Stimulated activated naive CD8-positive, alpha-beta T cell treated with anti-CD3 and anti-CD28 coated beads, Interleukin-15, Interleukin-2, amounts not matched to agents 100 ng/mL and 50 ng/mL, for 24 hours (primary cell): Measurements from ENCODE around the gene CDK15.
A peak's percentile ranks its signal among the peaks of the same experiment; 100 is the strongest.

Source experiments
- H3K27ac Mint-ChIP-seq: one replicate; pipeline ENCODE4 v1.8.0; 2021; ENCODE audit warnings: mild to moderate bottlenecking, mixed read lengths
- H3K27me3 Mint-ChIP-seq: one replicate; pipeline ENCODE4 v1.8.0; 2021; ENCODE audit warnings: mixed read lengths
- H3K36me3 Mint-ChIP-seq: one replicate; pipeline ENCODE4 v1.8.0; 2021; ENCODE audit warnings: low read depth, mixed read lengths
- H3K4me1 Mint-ChIP-seq: one replicate; pipeline ENCODE4 v1.8.0; 2021; ENCODE audit warnings: low read depth, mixed read lengths
- H3K4me3 Mint-ChIP-seq: one replicate; pipeline ENCODE4 v1.8.0; 2021; ENCODE audit warnings: mild to moderate bottlenecking, mixed read lengths
- H3K9me3 Mint-ChIP-seq: one replicate; pipeline ENCODE4 v1.8.0; 2021; ENCODE audit warnings: mixed read lengths

The CDK15 gene

GRCh38 chr2:201886504-201886903, 80.2 kb downstream of the CDK15 start:
- Mint-ChIP-seq H3K4me1 (peaks cover 9% of the 10 kb centered on the region), H3K9me3 (no peaks in the 10 kb centered on the region), H3K36me3 (no peaks in the 10 kb centered on the region), H3K27me3 (peaks cover 70% of the 10 kb centered on the region), H3K4me3 (no peak overlapping the region), H3K27ac (no peak overlapping the region)

- H3K27me3 Mint-ChIP-seq: peaks cover 58% of the 10 kb centered on the region
- H3K27ac Mint-ChIP-seq: no peak overlapping the region
- no peaks in the 10 kb centered on the region for H3K36me3 Mint-ChIP-seq
- H3K4me3 Mint-ChIP-seq: no peak overlapping the region
- H3K4me1 Mint-ChIP-seq: no peaks in the 10 kb centered on the region
- no peaks in the 10 kb centered on the region for H3K9me3 Mint-ChIP-seq
These were observed 81.6 kb downstream of the CDK15 start for GRCh38 chr2:201887773-201888425.

DNA sequence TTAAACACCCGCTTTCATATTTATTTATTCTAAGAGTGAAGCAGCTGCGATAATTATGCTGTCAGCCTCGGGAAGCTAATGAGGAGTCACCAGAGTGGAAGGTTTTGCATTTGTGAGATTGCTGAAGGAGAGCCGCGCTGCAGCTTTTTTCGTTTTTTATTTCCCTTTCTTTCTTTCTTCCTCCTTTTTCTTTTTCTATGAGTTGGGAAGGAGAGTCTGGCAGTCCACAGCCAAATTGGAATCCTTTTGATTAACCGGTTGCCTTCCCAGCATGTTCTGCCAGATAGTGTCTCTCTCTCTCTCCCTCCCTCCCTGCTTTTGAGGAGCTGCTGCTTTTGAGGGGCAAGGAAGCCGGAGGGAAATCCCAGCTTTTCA, 82.1 kb downstream of the CDK15 start:
- no peaks in the 10 kb centered on the region for H3K36me3 Mint-ChIP-seq
- no peaks in the 10 kb centered on the region for H3K4me1 Mint-ChIP-seq
- no peak overlapping the region for H3K4me3 Mint-ChIP-seq
- no peaks in the 10 kb centered on the region for H3K9me3 Mint-ChIP-seq
- H3K27ac Mint-ChIP-seq: no peak overlapping the region
- peaks cover 58% of the 10 kb centered on the region for H3K27me3 Mint-ChIP-seq

DNA sequence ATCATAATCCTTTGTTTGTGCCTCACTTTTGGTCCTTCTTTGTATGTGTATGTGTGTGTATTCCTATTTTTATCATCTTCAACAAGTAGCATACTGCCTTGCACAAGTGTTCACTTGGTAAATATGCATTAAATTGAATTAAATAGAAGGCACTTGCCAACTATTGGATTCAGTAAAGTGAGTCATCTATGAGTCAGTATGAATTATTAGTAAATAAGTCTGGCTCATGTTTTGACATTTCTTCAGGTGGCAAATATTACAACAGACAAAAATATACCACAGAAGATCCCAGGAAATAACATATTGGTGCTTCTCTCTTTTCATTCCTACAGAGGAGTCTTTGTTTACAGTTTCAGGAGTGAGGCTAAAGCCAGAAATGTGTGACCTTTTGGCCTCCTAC, 84.1 kb downstream of the CDK15 start:
- Mint-ChIP-seq H3K36me3 (no peaks in the 10 kb centered on the region), H3K27ac (no peak overlapping the region), H3K4me3 (no peak overlapping the region), H3K27me3 (peaks cover 43% of the 10 kb centered on the region), H3K9me3 (no peaks in the 10 kb centered on the region), H3K4me1 (no peaks in the 10 kb centered on the region)

- Mint-ChIP-seq H3K4me1 (no peaks in the 10 kb centered on the region), H3K9me3 (no peaks in the 10 kb centered on the region), H3K4me3 (no peak overlapping the region), H3K36me3 (no peaks in the 10 kb centered on the region), H3K27me3 (peaks cover 42% of the 10 kb centered on the region), H3K27ac (no peak overlapping the region)
These were observed 85.3 kb downstream of the CDK15 start for GRCh38 chr2:201891676-201892075.

DNA sequence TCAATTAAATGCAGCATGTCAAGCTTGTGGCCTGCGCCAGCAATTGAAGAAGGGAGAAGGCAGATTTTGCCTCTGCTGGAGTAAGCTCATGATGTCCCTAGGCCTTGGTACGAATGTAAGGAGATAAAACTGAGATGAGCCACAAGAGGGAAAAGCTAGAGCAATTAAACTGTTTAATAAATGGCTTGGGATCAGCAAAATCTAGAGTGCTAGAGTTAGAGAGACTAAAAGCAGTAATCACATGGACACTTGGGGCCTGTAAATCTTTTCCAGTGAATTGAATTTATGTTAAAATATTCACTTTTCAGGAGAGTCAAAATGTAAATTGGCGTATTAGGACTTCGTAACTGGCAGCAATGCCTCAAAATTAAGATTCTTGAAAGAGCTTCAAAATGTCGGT, 86.2 kb downstream of the CDK15 start:
- H3K27ac Mint-ChIP-seq: no peak overlapping the region
- no peaks in the 10 kb centered on the region for H3K9me3 Mint-ChIP-seq
- H3K36me3 Mint-ChIP-seq: no peaks in the 10 kb centered on the region
- H3K4me1 Mint-ChIP-seq: no peaks in the 10 kb centered on the region
- peaks cover 38% of the 10 kb centered on the region for H3K27me3 Mint-ChIP-seq
- no peak overlapping the region for H3K4me3 Mint-ChIP-seq

DNA sequence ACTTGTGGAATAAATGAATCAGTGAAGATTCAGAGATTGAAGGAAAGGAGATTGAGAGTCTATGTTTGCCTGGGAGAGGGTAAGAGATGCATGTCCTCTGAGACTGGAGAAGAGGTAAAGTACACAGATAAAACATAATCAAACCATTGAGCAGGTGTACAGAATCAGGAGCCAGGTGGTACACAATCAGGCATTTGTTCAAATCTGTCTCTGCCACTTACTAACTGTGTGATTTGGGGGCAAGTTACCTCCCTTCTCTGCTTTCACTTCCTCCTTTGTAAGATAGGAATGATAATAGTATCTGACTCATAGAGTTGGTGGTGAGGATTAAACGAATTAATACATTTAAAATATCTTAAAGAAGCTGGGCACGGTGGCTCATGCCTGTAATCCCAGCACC, 94.0 kb downstream of the CDK15 start:
- no peaks in the 10 kb centered on the region for H3K4me1 Mint-ChIP-seq
- H3K27ac Mint-ChIP-seq: no peak overlapping the region
- H3K9me3 Mint-ChIP-seq: no peaks in the 10 kb centered on the region
- H3K36me3 Mint-ChIP-seq: no peaks in the 10 kb centered on the region
- H3K27me3 Mint-ChIP-seq: peaks cover 30% of the 10 kb centered on the region
- H3K4me3 Mint-ChIP-seq: no peak overlapping the region

- Mint-ChIP-seq H3K27me3 (peaks cover 29% of the 10 kb centered on the region), H3K9me3 (no peaks in the 10 kb centered on the region), H3K36me3 (no peaks in the 10 kb centered on the region), H3K4me3 (no peak overlapping the region), H3K27ac (no peak overlapping the region), H3K4me1 (no peaks in the 10 kb centered on the region)
These were observed 95.4 kb downstream of the CDK15 start for GRCh38 chr2:201901786-201902185.

GRCh38 chr2:201904538-201905420, 98.4 kb downstream of the CDK15 start:
- H3K36me3 Mint-ChIP-seq: no peaks in the 10 kb centered on the region
- H3K27me3 Mint-ChIP-seq: peaks cover 24% of the 10 kb centered on the region
- no peak overlapping the region for H3K27ac Mint-ChIP-seq
- peaks cover 4% of the 10 kb centered on the region for H3K4me1 Mint-ChIP-seq
- H3K9me3 Mint-ChIP-seq: no peaks in the 10 kb centered on the region
- H3K4me3 Mint-ChIP-seq: no peak overlapping the region

GRCh38 chr2:201906777-201907562, 100.6 kb downstream of the CDK15 start:
- Mint-ChIP-seq H3K9me3 (no peaks in the 10 kb centered on the region), H3K27me3 (peaks cover 12% of the 10 kb centered on the region), H3K36me3 (no peaks in the 10 kb centered on the region), H3K4me1 (peaks cover 9% of the 10 kb centered on the region), H3K27ac (no peak overlapping the region), H3K4me3 (no peak overlapping the region)

- H3K36me3 Mint-ChIP-seq: no peaks in the 10 kb centered on the region
- H3K27ac Mint-ChIP-seq: no peak overlapping the region
- H3K4me1 Mint-ChIP-seq: peaks cover 9% of the 10 kb centered on the region
- no peaks in the 10 kb centered on the region for H3K9me3 Mint-ChIP-seq
- H3K27me3 Mint-ChIP-seq: peaks cover 12% of the 10 kb centered on the region
- no peak overlapping the region for H3K4me3 Mint-ChIP-seq
These were observed 101.2 kb downstream of the CDK15 start for GRCh38 chr2:201907563-201907881.

GRCh38 chr2:201908901-201909300, 102.6 kb downstream of the CDK15 start:
- Mint-ChIP-seq H3K27ac (no peak overlapping the region), H3K27me3 (peaks cover 12% of the 10 kb centered on the region), H3K36me3 (no peaks in the 10 kb centered on the region), H3K4me3 (no peak overlapping the region), H3K9me3 (no peaks in the 10 kb centered on the region), H3K4me1 (peaks cover 9% of the 10 kb centered on the region)

GRCh38 chr2:201909348-201909747, 103.0 kb downstream of the CDK15 start:
- Mint-ChIP-seq H3K27me3 (peaks cover 10% of the 10 kb centered on the region), H3K9me3 (no peaks in the 10 kb centered on the region), H3K4me3 (no peak overlapping the region), H3K4me1 (peaks cover 9% of the 10 kb centered on the region), H3K27ac (no peak overlapping the region), H3K36me3 (no peaks in the 10 kb centered on the region)

GRCh38 chr2:201909961-201910361, 103.6 kb downstream of the CDK15 start:
- Mint-ChIP-seq H3K4me3 (peak overlapping the region; percentile 39), H3K9me3 (no peaks in the 10 kb centered on the region), H3K27me3 (peaks cover 8% of the 10 kb centered on the region), H3K27ac (peak overlapping the region; percentile 21), H3K36me3 (no peaks in the 10 kb centered on the region), H3K4me1 (peaks cover 9% of the 10 kb centered on the region)

DNA sequence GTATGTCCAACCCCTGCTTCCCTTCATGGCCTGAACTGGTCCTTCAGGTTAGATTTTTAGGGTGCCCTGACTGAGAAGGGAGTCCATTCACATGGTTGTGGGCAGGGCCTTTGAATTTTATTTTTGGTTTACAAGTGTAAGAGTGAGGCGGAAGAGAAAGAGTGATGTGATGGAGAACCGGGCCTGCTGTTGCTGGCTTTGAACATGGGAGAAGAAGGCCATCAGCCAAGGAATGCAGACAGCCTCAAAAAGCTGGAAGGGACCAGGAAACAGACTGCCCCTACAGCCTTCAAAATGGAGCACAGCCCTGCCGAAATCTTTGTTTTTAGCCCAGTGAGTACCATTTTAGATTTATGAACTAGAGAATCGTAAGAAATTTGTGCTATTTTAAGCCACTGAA, 105.0 kb downstream of the CDK15 start:
- H3K4me1 Mint-ChIP-seq: peaks cover 9% of the 10 kb centered on the region
- H3K27ac Mint-ChIP-seq: no peak overlapping the region

More for the DNA sequence above, 105.0 kb downstream of the CDK15 start:
- Mint-ChIP-seq H3K36me3 (no peaks in the 10 kb centered on the region), H3K27me3 (no peaks in the 10 kb centered on the region), H3K9me3 (no peaks in the 10 kb centered on the region), H3K4me3 (no peak overlapping the region)
